Ishikawa (cell line): ENCODE data around the gene MACC1.

Experiments
- EP300 ChIP-seq: IDR thresholded peaks from 2 replicates; pipeline ENCODE4 v1.6.1; 2012; ENCODE audit warnings: borderline replicate concordance
- MAX ChIP-seq: IDR thresholded peaks from 2 replicates; pipeline ENCODE4 v1.6.1; 2012
- REST ChIP-seq: IDR thresholded peaks from 2 replicates; pipeline ENCODE4 v1.6.1; 2012; ENCODE audit warnings: low read depth, mild to moderate bottlenecking

- TF ChIP-seq EP300 (no peak), REST (no peak), MAX (no peak)
These were observed 58.5 kb downstream of the MACC1 start for GRCh38 chr7:20158684-20159083.
